GM23338 (cell line): Measurements from ENCODE around the gene WIPF3. TPM values are rescaled to one million over a fixed set of nuclear protein-coding genes. Genes with fewer than 3 reads are reported as not detected.

Experiments used
- ATAC-seq: fragments of 200-7000 bp; cut with Tn5 transposase; 3 replicates; pipeline ENCODE4 v1.9.1; 2020
- DNase-seq: peaks from one replicate; pipeline ENCODE4 v3.0.0-alpha.2; 2015; ENCODE audit warnings: low spot score
- H2AFZ ChIP-seq: fragments of 200-600 bp; sonication (generic); 2 replicates; pipeline ENCODE4 v1.8.0; 2016; ENCODE audit warnings: antibody characterized with exemption, mild to moderate bottlenecking, moderate library complexity
- H3F3A ChIP-seq: fragments of 200-600 bp; sonication (generic); replicated peaks from 2 replicates; pipeline ENCODE4 v1.8.0; 2017; ENCODE audit warnings: antibody characterized with exemption, mixed run types, low read depth
- H3K27ac ChIP-seq: fragments of 200-600 bp; sonication (generic); 2 replicates; pipeline ENCODE4 v1.6.1; 2016; ENCODE audit warnings: low read depth
- H3K27me3 ChIP-seq: fragments of 200-600 bp; sonication (generic); 2 replicates; pipeline ENCODE4 v1.8.0; 2016; ENCODE audit warnings: mild to moderate bottlenecking, mixed run types, moderate library complexity; ENCODE audit not compliant: insufficient read depth
- H3K36me3 ChIP-seq: fragments of 200-600 bp; sonication (generic); 2 replicates; pipeline ENCODE4 v1.8.0; 2016; ENCODE audit warnings: mild to moderate bottlenecking; ENCODE audit not compliant: insufficient read depth
- H3K4me1 ChIP-seq: fragments of 200-600 bp; sonication (generic); 2 replicates; pipeline ENCODE4 v1.8.0; 2016; ENCODE audit warnings: mild to moderate bottlenecking, moderate library complexity; ENCODE audit not compliant: insufficient read depth
- H3K4me2 ChIP-seq: fragments of 200-600 bp; sonication (generic); 2 replicates; pipeline ENCODE4 v1.7.1; 2017; ENCODE audit warnings: mixed run types
- H3K4me3 ChIP-seq: fragments of 200-600 bp; sonication (generic); 2 replicates; pipeline ENCODE4 v1.6.1; 2016; ENCODE audit warnings: mixed run types
- H3K79me2 ChIP-seq: fragments of 200-600 bp; sonication (generic); replicated peaks from 2 replicates; pipeline ENCODE4 v1.8.0; 2017; ENCODE audit warnings: mild to moderate bottlenecking; ENCODE audit not compliant: insufficient read depth
- H3K9me2 ChIP-seq: fragments of 200-600 bp; sonication (generic); 2 replicates; pipeline ENCODE4 v1.8.0; 2017; ENCODE audit not compliant: insufficient read depth
- H4K20me1 ChIP-seq: fragments of 200-600 bp; sonication (generic); replicated peaks from 2 replicates; pipeline ENCODE4 v1.8.0; 2017; ENCODE audit warnings: mild to moderate bottlenecking; ENCODE audit not compliant: insufficient read depth
- H3K27ac Mint-ChIP-seq: 2 replicates; pipeline ENCODE4 v1.8.0; 2020; ENCODE audit warnings: inconsistent platforms, mild to moderate bottlenecking, moderate library complexity, mixed read lengths
- H3K27me3 Mint-ChIP-seq: 3 replicates; pipeline ENCODE4 v1.8.0; 2022; ENCODE audit warnings: low read depth, mild to moderate bottlenecking, moderate library complexity, mixed read lengths, inconsistent platforms; ENCODE audit not compliant: insufficient read depth, poor library complexity
- H3K36me3 Mint-ChIP-seq: 3 replicates; pipeline ENCODE4 v1.8.0; 2021; ENCODE audit warnings: low read depth, mild to moderate bottlenecking, inconsistent platforms, moderate library complexity, mixed read lengths
- H3K4me1 Mint-ChIP-seq: 3 replicates; pipeline ENCODE4 v1.8.0; 2020; ENCODE audit warnings: mild to moderate bottlenecking, inconsistent platforms, mixed read lengths
- H3K4me3 Mint-ChIP-seq: 3 replicates; pipeline ENCODE4 v1.8.0; 2021; ENCODE audit warnings: moderate library complexity, mild to moderate bottlenecking, inconsistent platforms, mixed read lengths
- H3K9me3 Mint-ChIP-seq: 3 replicates; pipeline ENCODE4 v1.8.0; 2020; ENCODE audit warnings: moderate library complexity, mild to moderate bottlenecking, inconsistent platforms, mixed read lengths
- CREB1 ChIP-seq: fragments of 250-450 bp; sonication (Bioruptor Pico); IDR thresholded peaks from 2 replicates; pipeline ENCODE4 v1.5.0; 2020; ENCODE audit warnings: low read depth, mild to moderate bottlenecking, moderate library complexity
- CTCF ChIP-seq, 2 experiments: fragments of 200-600 bp in 1 of 2; sonication (generic) in 1 of 2; conservative IDR thresholded peaks; 2 replicates each; pipeline versions ENCODE4 v1.5.1 to v1.6.1; 2016 to 2017; ENCODE audit warnings: antibody characterized with exemption in 2 of 2, low read depth in 2 of 2, mild to moderate bottlenecking in 2 of 2, moderate library complexity in 1 of 2
- EZH2 ChIP-seq: fragments of 200-600 bp; sonication (generic); IDR thresholded peaks from one replicate; pipeline ENCODE4 v1.8.0; 2017; ENCODE audit warnings: antibody characterized with exemption, mild to moderate bottlenecking, low read depth; ENCODE audit not compliant: unreplicated experiment
- EZH2phosphoT487 ChIP-seq: fragments of 200-600 bp; sonication (generic); IDR thresholded peaks from one replicate; pipeline ENCODE4 v1.8.1; 2018; ENCODE audit warnings: antibody characterized with exemption; ENCODE audit not compliant: unreplicated experiment
- JUNB ChIP-seq: IDR thresholded peaks from one replicate; pipeline ENCODE4 v1.6.1; 2016; ENCODE audit warnings: antibody characterized with exemption; ENCODE audit not compliant: unreplicated experiment
- NANOG ChIP-seq: IDR thresholded peaks from 2 replicates; pipeline ENCODE4 v1.6.1; 2016; ENCODE audit warnings: antibody characterized with exemption, borderline replicate concordance
- POLR2AphosphoS5 ChIP-seq: IDR thresholded peaks from 2 replicates; pipeline ENCODE4 v1.6.1; 2016; ENCODE audit warnings: antibody characterized with exemption, low read depth
- STAT1 ChIP-seq: IDR thresholded peaks from one replicate; pipeline ENCODE4 v1.6.1; 2016; ENCODE audit warnings: antibody characterized with exemption; ENCODE audit not compliant: unreplicated experiment
- ZNF331 ChIP-seq: fragments of 250-450 bp; sonication (Bioruptor Pico); IDR thresholded peaks from 2 replicates; pipeline ENCODE4 v1.5.0; 2020; ENCODE audit warnings: low read depth, mild to moderate bottlenecking, moderate library complexity
- ZNF462 ChIP-seq: fragments of 250-450 bp; sonication (Bioruptor Pico); IDR thresholded peaks from 2 replicates; pipeline ENCODE4 v1.5.0; 2020; ENCODE audit warnings: mild to moderate bottlenecking, moderate library complexity
- polyA plus RNA-seq: library from polyadenylated mRNA; unstranded; fragments of >200 nt; fragmentation: Nextera tagmentation; extraction: Ambion mirVana; gene quantifications from 2 replicates; pipeline ENCODE4 v1.2.1, GENCODE V29; 2016
- total RNA-seq: library from RNA; depleted of rRNA; stranded (reverse); fragments of >200 nt; shearing (Covaris generic); gene quantifications from 2 replicates; pipeline ENCODE4 v1.2.3, GENCODE V29; 2014
- TF ChIP-seq, protein P1 (sequence below): IDR thresholded peaks from 2 replicates; pipeline ENCODE4 v1.6.1; 2016; ENCODE audit warnings: antibody characterized with exemption

WIPF3 gene
- total and polyA plus RNA-seq, 2 experiments from 2014 or later, result 5.7 to 11.4 TPM

- Histone ChIP-seq H2AFZ (no peak overlapping the region), H3F3A (no peaks in the 10 kb centered on the region), H3K79me2 (no peaks in the 10 kb centered on the region), H4K20me1 (no peaks in the 10 kb centered on the region), H3K9me2 (no peaks in the 10 kb centered on the region), H3K4me2 (no peak overlapping the region), H3K27me3 (no peaks in the 10 kb centered on the region), H3K36me3 (no peaks in the 10 kb centered on the region), H3K27ac (no peak overlapping the region), H3K4me3 (no peak overlapping the region), H3K4me1 (no peaks in the 10 kb centered on the region)
- no peaks in the 10 kb centered on the region for H3K36me3 Mint-ChIP-seq
- peaks cover 9% of the 10 kb centered on the region for H3K4me1 Mint-ChIP-seq
- peaks cover 4% of the 10 kb centered on the region for H3K27me3 Mint-ChIP-seq
- no peak overlapping the region for H3K27ac Mint-ChIP-seq
- peak; percentile 69 to 88 for TF ChIP-seq CTCF (conservative IDR thresholded peaks at IDR 0.05; ENCODE audit: low read depth in 2 of 2)
- TF ChIP-seq ZNF331, result no peak
- H3K4me3 Mint-ChIP-seq, result no peak overlapping the region
- no peaks in the 10 kb centered on the region for H3K9me3 Mint-ChIP-seq
- peak; percentile 70 for DNase-seq
- peak; percentile 98 for ATAC-seq
Observed at GRCh38 chr7:29764227-29764626, 42.1 kb upstream of the WIPF3 start.

GRCh38 chr7:29765490-29765889 is 40.8 kb upstream of the WIPF3 start:
- Histone ChIP-seq H3K4me1 (no peaks in the 10 kb centered on the region), H3K9me2 (no peaks in the 10 kb centered on the region), H3F3A (no peaks in the 10 kb centered on the region), H3K36me3 (no peaks in the 10 kb centered on the region), H3K79me2 (no peaks in the 10 kb centered on the region), H3K4me2 (no peak overlapping the region), H3K4me3 (no peak overlapping the region), H2AFZ (no peak overlapping the region), H4K20me1 (no peaks in the 10 kb centered on the region), H3K27me3 (no peaks in the 10 kb centered on the region), H3K27ac (no peak overlapping the region)
- peak; percentile 77 for ATAC-seq
- H3K36me3 Mint-ChIP-seq, result no peaks in the 10 kb centered on the region
- peaks cover 4% of the 10 kb centered on the region for H3K27me3 Mint-ChIP-seq
- peaks cover 9% of the 10 kb centered on the region for H3K4me1 Mint-ChIP-seq
- peak; percentile 9 for DNase-seq
- H3K4me3 Mint-ChIP-seq, result no peak overlapping the region
- H3K9me3 Mint-ChIP-seq, result no peaks in the 10 kb centered on the region
- no peak overlapping the region for H3K27ac Mint-ChIP-seq
- TF ChIP-seq, protein P1, sequence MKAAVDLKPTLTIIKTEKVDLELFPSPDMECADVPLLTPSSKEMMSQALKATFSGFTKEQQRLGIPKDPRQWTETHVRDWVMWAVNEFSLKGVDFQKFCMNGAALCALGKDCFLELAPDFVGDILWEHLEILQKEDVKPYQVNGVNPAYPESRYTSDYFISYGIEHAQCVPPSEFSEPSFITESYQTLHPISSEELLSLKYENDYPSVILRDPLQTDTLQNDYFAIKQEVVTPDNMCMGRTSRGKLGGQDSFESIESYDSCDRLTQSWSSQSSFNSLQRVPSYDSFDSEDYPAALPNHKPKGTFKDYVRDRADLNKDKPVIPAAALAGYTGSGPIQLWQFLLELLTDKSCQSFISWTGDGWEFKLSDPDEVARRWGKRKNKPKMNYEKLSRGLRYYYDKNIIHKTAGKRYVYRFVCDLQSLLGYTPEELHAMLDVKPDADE, result no peak
- no peak for TF ChIP-seq POLR2AphosphoS5
- TF ChIP-seq ZNF462 (CRISPR knock-in tag), result no peak
- TF ChIP-seq NANOG, result no peak
- TF ChIP-seq STAT1, result no peak
- TF ChIP-seq JUNB, result no peak
- TF ChIP-seq CREB1 (CRISPR knock-in tag), result no peak
- no peak for TF ChIP-seq ZNF331
- no peak for TF ChIP-seq EZH2
- no peak for TF ChIP-seq EZH2phosphoT487
- no peak for TF ChIP-seq CTCF (conservative IDR thresholded peaks at IDR 0.05; ENCODE audit: low read depth in 2 of 2)
